NCI-H69 (cell line): Measurements from ENCODE around the gene LEO1.
"Not testable (repeated sequence)": the region's sequence is repeated elsewhere in the genome, so short reads cannot be mapped to it uniquely, and the experiment has no call there.

Experiments
- DNase-seq: peaks from one replicate; lab custom pipeline; 2025; lab: John Stamatoyannopoulos, UW

The LEO1 gene

DNA sequence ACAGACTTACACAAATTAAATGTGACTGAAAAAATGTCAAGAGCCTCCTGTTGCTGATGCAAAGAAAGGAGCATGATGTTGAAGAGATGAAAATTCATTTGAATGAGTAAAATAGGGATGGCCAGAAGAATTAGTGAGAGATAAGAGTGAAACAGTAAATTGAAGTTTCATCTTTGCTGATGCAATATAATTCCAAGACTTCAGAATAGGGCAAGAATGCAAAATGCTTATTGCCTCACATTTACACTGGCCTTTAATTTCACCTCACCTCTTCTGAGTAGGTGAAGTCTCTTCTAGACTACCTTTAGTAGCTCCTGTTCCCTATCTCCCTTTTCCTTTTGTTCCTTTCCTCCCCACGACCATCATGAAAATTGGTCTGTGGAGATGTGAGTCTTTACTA lies 32.1 kb upstream of the LEO1 start:
- no peak for DNase-seq

- DNase-seq, result not testable (repeated sequence)
Measured at GRCh38 chr15:52003089-52003488, 31.5 kb upstream of the LEO1 start.

- no peak for DNase-seq
Measured at GRCh38 chr15:52002351-52002750, 30.8 kb upstream of the LEO1 start.

GRCh38 chr15:51992953-51993352 lies 21.4 kb upstream of the LEO1 start:
- no peak for DNase-seq

DNA sequence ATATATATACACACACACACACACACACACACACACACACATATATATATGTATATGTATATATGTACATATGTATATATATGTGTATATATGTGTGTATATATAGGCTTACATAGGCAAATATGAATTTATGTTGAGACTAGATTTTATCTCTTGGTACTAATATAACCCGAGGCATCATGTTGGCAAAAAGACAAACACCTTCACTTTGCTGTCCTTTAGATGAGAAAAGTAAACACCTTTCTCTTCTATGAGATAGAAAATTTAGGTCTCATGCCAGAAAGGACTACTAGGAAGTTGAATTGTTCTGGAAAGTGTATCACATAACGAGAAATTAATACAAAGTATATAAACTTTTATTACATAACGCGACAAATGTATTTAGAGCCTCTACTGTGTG lies 19.6 kb upstream of the LEO1 start:
- no peak for DNase-seq

GRCh38 chr15:51982770-51983103 lies 11.2 kb upstream of the LEO1 start:
- no peak for DNase-seq

DNA sequence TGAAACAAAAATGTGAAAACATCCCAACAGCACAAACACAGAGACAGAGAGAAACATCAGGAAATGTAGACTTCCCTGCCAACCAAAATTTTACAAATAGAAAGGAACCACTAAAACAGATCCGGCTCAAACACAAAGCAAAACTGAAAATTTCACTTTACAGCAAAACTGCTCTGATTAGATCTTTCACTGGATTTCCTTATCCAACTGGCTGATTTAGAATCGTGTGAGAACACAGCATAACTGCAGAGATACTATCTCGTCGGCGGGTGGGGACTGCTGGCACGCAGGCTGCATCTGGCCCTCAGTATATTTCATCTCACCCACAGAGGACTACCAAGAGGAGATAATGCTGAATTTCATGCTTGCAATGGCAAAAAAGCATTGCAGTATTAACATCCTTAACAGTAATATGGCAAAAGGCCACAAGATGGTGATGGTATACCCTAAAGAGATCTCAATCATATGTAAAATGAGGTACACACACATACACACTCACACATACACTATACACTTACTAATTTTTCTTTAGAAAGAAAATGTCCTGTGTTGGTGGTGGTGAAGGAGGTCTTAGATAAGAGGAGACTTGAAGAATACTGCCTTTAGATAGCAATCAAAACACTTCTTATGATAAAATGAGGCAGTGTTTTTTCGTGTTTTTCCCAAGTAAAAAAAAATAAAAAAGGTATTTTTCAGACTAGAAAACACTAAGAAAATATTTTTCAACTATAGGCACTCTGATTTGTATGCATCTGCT lies 10.6 kb upstream of the LEO1 start:
- DNase-seq, result peak; percentile 77

DNA sequence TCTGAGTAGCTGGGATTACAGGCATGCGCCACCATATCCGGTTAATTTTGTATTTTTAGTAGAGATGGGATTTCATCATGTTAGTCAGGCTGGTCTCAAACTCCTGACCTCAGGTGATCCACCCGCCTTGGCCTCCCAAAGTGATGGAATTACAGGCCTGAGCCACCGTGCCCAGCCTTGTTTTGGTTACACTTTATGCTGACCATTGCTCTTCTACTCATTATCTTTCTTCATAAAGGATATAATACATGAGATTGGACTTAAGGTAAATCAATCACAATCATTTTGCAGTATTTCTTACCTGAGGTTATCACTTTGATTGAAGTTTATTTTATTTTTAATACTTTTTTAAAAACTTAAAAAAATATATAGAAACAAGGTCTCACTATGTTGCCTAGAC lies 2.2 kb upstream of the LEO1 start:
- no peak for DNase-seq

- DNase-seq, result no peak
Measured at GRCh38 chr15:51973220-51973619, 1.6 kb upstream of the LEO1 start.

- no peak for DNase-seq
Measured at GRCh38 chr15:51971032-51971374, 575 bp downstream of the LEO1 start.

- DNase-seq, result peak; percentile 22
Measured at GRCh38 chr15:51970132-51970817, 1.3 kb downstream of the LEO1 start.

DNA sequence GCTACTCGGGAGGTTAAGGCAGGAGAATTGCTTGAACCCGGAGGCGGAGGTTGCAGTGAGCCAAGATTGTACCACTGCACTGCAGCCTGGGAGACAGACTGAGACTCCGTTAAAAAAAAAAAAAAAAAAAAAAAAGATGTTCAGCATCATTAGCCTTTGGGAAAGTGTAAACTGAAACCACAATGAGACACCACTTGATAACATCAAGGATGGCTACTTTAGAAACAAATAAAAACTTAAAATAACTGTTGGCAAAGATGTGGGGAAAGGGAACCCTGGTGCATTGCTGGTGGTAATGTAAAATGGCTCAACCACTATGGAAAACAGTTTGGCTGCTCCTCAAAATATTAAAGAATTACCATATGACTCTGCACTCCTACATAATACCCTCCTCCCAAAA lies 1.9 kb downstream of the LEO1 start:
- DNase-seq, result no peak

DNA sequence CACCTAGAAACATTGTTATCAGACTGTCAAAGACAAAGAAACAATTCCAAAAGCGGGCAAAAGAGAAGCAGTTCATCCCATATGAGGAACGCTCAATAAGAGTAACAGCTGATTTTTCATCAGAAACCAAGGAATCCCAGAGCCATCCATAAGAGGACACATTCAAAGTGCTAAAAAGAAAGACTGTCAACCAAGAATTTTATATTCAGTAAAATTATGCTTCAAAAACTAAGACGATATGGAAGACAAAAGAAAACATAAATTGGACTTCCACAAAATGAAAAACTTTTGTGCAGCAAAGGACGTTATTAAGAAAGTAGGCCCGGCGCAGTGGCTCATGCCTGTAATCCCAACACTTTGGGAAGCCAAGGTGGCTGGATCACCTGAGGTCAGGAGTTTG lies 4.0 kb downstream of the LEO1 start:
- DNase-seq, result no peak

GRCh38 chr15:51966192-51966591 lies 5.4 kb downstream of the LEO1 start:
- no peak for DNase-seq

GRCh38 chr15:51965691-51966090 lies 5.9 kb downstream of the LEO1 start:
- DNase-seq, result peak; percentile 41

GRCh38 chr15:51955504-51955903 lies 16.1 kb downstream of the LEO1 start:
- no peak for DNase-seq

GRCh38 chr15:51952805-51953204 lies 18.8 kb downstream of the LEO1 start:
- no peak for DNase-seq

DNA sequence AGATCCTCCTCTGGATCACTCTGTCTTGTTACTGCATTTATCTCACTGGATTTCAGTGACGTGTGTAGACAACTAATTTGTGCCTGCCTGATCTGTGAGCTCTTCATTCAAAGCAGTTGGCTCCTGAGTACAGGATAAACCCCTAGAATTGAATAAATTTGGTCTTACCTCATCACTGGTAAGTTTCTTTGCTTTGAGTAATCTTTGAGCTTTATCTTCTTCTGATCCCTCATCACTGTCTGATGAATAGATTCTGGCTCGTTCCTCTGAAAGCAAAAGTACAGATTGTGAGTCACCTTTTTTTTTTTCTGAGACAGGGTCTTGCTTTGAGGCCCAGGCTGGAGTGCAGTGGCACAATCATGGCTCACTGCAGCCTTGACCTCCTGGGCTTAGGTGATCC lies 24.5 kb downstream of the LEO1 start:
- DNase-seq, result no peak

DNA sequence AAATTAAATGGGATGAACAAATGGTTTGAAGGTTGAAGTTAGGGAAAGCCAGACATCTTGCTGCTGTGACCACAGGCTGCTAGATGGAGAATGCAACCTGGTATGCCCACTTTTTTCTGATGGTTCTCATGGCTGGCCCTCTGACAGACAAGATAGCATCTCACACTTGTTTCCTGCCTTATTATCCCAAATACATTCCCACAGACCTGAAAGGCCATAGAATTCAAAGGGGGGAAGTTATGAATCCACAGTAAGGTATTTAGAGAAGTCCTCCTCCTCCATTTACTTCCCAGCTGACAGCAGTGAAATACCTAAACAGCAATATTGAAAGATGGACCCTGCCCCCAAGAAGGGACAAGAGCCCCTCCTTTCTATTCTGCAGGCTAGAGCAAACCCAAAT lies 32.4 kb downstream of the LEO1 start:
- DNase-seq, result no peak

DNA sequence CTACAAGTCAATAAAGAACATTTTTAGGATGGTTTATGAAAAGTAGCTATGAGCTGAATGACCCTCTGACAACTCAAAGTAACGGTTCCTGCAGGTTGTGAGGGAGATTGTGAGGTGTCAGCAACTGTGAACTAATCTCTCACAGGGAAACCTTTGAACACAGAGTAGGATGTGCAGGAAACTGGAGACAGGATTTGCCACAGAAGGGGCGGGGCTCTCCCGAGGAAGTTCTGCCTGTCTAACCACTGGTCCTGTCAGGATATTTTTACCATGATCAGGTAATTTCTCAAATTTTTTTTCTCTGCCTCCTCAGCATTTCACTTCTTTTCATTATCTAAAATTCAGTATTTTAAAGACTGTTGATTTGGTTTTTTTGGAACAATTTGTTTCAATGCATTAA lies 33.3 kb downstream of the LEO1 start:
- DNase-seq, result no peak

DNA sequence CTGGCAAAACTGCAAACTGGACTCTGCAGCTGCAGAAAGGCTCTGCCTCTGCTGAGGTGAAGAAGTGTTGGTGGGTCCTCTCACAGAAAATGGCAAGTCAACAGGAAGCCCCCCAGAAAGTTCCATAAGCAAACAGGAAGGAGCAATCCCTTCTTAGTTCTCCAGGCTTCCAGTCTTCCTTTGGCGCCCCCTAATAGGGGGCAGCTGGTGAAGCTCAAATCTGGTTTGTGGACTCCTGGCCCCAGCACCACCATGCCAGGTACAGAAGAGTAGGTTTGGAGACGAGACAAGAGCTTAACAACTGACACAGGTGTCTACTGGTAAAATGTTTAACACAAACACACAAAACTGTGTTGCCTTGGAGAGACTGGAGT lies 35.5 kb downstream of the LEO1 start:
- DNase-seq, result peak; percentile 13

DNA sequence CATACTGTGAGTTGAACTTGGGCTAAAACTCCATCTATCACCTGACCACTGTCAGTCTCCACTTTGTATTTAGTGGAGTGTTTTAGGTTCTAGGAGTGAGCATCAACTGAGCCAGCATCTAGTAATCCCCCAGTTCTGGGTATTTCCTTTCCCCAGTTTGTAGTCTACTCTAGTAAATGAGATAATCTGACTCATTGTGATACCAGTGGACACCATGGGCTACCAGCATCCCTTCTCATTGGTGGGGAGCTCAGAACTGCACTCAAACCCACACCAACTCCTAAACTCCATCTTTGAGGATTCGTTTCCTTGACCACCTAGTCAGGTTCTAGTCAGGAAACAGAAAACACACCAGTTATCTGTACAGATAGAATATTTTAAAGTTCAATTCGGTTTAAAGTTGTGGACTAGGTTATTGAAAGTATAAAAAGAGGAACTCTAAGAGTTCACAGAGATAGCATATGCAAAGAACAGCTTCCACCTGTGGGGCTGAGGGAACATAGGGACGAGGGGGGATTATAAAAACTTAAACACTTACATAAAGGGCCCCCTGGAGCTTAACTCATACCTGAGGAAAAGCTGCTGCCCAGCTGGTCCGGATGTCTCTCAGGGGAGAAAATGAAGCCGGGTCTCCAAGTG lies 36.0 kb downstream of the LEO1 start:
- DNase-seq, result no peak

DNA sequence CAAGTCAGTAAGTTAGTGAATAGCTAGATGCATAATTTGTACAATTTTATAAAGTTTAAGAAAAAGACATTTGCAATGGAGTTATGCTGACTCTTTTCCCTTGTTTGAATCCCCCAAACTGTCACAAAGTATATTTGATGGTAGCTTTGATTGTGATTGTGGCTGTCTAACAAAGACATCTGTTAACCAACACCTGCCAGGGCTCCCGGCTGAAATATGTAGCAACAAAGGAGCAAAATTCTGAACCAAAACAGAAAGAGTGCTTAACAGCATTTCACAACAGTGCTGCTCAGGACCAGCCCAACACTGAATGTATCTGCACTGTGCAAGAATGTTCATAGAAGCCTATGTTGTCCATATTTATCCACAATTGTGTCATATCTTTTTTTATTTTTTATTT lies 39.4 kb downstream of the LEO1 start:
- no peak for DNase-seq

- no peak for DNase-seq
Measured at GRCh38 chr15:51931638-51932037, 39.9 kb downstream of the LEO1 start.
